Peyer's patch (tissue), 4 donors: ENCODE data around the gene NGB.

Source experiments
- CTCF ChIP-seq, 6 experiments: fragments of 450-650 bp in 4 of 6; fragments of 200-600 bp in 2 of 6; sonication (generic) in 1 of 6; IDR thresholded peaks; one replicate each; pipeline ENCODE4 v1.5.1; 2017 to 2019; ENCODE audit warnings: antibody characterized with exemption in 6 of 6, mild to moderate bottlenecking in 3 of 6, moderate library complexity in 1 of 6
- POLR2A ChIP-seq, 2 donors: fragments of 450-650 bp; IDR thresholded peaks; one replicate each; pipeline ENCODE4 v1.5.1; 2017; ENCODE audit warnings: antibody characterized with exemption in 2 of 2, mild to moderate bottlenecking in 2 of 2, moderate library complexity in 2 of 2

DNA sequence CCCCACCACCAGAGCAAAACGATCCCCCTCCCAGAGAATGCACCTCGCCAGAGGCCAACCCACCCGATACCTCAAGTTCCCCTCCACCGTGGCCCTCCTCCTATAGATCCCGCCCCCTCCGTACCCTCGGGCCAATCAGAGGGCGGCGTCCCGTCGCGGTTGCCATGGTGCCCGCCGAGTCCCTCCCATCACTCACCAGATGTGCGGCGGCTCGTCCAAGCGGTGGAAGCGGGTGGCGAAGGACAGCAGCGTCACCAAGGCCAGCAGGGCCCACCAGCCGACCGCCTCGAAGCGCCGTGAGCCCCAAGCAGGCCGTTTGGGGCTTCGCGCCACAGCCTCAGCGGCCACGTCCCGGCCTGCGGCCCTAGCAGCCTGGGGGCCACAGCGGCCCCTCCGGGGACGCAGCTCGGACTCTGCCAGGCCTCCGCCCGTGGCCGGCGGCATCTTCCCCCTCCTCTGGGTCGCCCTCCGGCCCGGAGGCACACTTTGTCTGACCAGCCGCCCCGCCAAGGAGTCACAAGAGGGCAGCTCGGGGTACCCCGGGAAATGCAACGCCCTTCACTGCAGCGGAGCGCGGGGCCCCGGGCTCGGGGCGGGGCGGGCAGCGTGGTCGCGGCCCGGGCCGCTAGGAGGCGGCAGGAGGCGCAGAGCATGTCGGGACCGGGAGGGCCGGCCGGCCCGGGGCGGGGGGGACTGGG is 49.4 kb upstream of the NGB start, which contains the start of gene POMT2:
- TF ChIP-seq POLR2A (IDR thresholded peaks at IDR 0.05) (peak; percentile 11 to 46), CTCF (IDR thresholded peaks at IDR 0.05) (peak; percentile 40 to 66 (median 51))
